WTC11 (cell line): ENCODE results near the gene NACC2.

Source experiments
- AFF4 ChIP-seq: sonication (generic); formaldehyde crosslinking; IDR thresholded peaks from 2 replicates; pipeline ENCODE4 v1.8.1; 2023; ENCODE audit warnings: mild to moderate bottlenecking, missing genetic modification reagents, borderline replicate concordance
- AR ChIP-seq: fragments of 250-450 bp; sonication (Bioruptor Pico); IDR thresholded peaks from 2 replicates; pipeline ENCODE4 v1.9.0; 2021; ENCODE audit warnings: mild to moderate bottlenecking
- ATF6 ChIP-seq: sonication (generic); formaldehyde crosslinking; IDR thresholded peaks from 2 replicates; pipeline ENCODE4 v1.8.1; 2023; ENCODE audit warnings: mild to moderate bottlenecking, missing genetic modification reagents
- CTCF ChIP-seq: fragments of 200-600 bp; IDR thresholded peaks from 2 replicates; pipeline ENCODE4 v1.8.0; 2022; ENCODE audit warnings: antibody characterized with exemption
- IRF2 ChIP-seq: sonication (generic); formaldehyde crosslinking; IDR thresholded peaks from 2 replicates; pipeline ENCODE4 v1.8.0; 2022; ENCODE audit warnings: low read depth, missing genetic modification reagents, borderline replicate concordance
- MAX ChIP-seq: sonication (generic); formaldehyde crosslinking; IDR thresholded peaks from 2 replicates; pipeline ENCODE4 v1.8.0; 2022; ENCODE audit warnings: mild to moderate bottlenecking, missing genetic modification reagents
- NR2C2 ChIP-seq: sonication (generic); formaldehyde crosslinking; IDR thresholded peaks from 2 replicates; pipeline ENCODE4 v1.8.0; 2022; ENCODE audit warnings: mild to moderate bottlenecking, missing genetic modification reagents
- RELA ChIP-seq: sonication (generic); formaldehyde crosslinking; IDR thresholded peaks from 2 replicates; pipeline ENCODE4 v1.8.1; 2022; ENCODE audit warnings: missing genetic modification reagents, mild to moderate bottlenecking, borderline replicate concordance
- ZNF532 ChIP-seq: fragments of 250-450 bp; sonication (Bioruptor Pico); IDR thresholded peaks from 2 replicates; pipeline ENCODE4 v1.9.0; 2021; ENCODE audit warnings: mild to moderate bottlenecking, borderline replicate concordance

GRCh38 chr9:136120438-136120844 lies 25.4 kb upstream of the NACC2 start:
- TF ChIP-seq ZNF532 (CRISPR knock-in tag): no peak
- no peak for TF ChIP-seq CTCF
- TF ChIP-seq ATF6 (CRISPR knock-in tag): no peak
- no peak for TF ChIP-seq NR2C2 (CRISPR knock-in tag)
- no peak for TF ChIP-seq IRF2 (CRISPR knock-in tag)
- no peak for TF ChIP-seq AR (CRISPR knock-in tag)
- no peak for TF ChIP-seq RELA (CRISPR knock-in tag)
- no peak for TF ChIP-seq AFF4 (CRISPR knock-in tag)
- no peak for TF ChIP-seq MAX (CRISPR knock-in tag)
